Liver (tissue), 9 donors: ENCODE results near the gene HACE1. TPM values are rescaled to one million over a fixed set of nuclear protein-coding genes. Genes with fewer than 3 reads are reported as not detected.
"Not testable (repeated sequence)": the region's sequence is repeated elsewhere in the genome, so short reads cannot be mapped to it uniquely, and the experiment has no call there.

Experiments used
- DNase-seq: peaks from one replicate; pipeline ENCODE4 v3.0.0-alpha.2; 2017; ENCODE audit warnings: low spot score
- H3K27ac ChIP-seq, 2 donors: one replicate each; pipeline ENCODE4 v1.7.0; 2013; ENCODE audit warnings: inconsistent platforms in 2 of 2, low read length in 2 of 2, control low read depth in 1 of 2, low read depth in 1 of 2, mild to moderate bottlenecking in 1 of 2
- H3K27me3 ChIP-seq, 4 donors: one replicate each; pipeline versions ENCODE4 v1.6.1 to v1.7.0; 2013; ENCODE audit warnings: low read length in 3 of 4, inconsistent platforms in 1 of 4, mild to moderate bottlenecking in 1 of 4, moderate library complexity in 1 of 4; ENCODE audit not compliant: control insufficient read depth in 4 of 4, insufficient read depth in 4 of 4
- H3K36me3 ChIP-seq, 4 donors: one replicate each; pipeline versions ENCODE4 v1.6.1 to v1.7.0; 2013; ENCODE audit warnings: low read length in 3 of 4, mild to moderate bottlenecking in 3 of 4, low read depth in 1 of 4, moderate library complexity in 1 of 4; ENCODE audit not compliant: control insufficient read depth in 4 of 4, insufficient read depth in 3 of 4
- H3K4me1 ChIP-seq, 4 donors: one replicate each; pipeline versions ENCODE4 v1.6.1 to v1.7.0; 2013; ENCODE audit warnings: low read length in 3 of 4, mild to moderate bottlenecking in 3 of 4, moderate library complexity in 1 of 4; ENCODE audit not compliant: control insufficient read depth in 4 of 4, insufficient read depth in 4 of 4
- H3K4me3 ChIP-seq, 3 donors: one replicate each; pipeline versions ENCODE4 v1.6.1 to v1.7.0; 2013; ENCODE audit warnings: low read length in 3 of 3, control low read depth in 1 of 3, low read depth in 1 of 3, mild to moderate bottlenecking in 1 of 3
- H3K9ac ChIP-seq, 2 donors: one replicate each; pipeline ENCODE4 v1.7.0; 2013; ENCODE audit warnings: low read length in 2 of 2, mild to moderate bottlenecking in 2 of 2, moderate library complexity in 2 of 2, control low read depth in 1 of 2, low read depth in 1 of 2
- H3K9me3 ChIP-seq, 4 donors: one replicate each; pipeline versions ENCODE4 v1.6.1 to v1.7.0; 2013; ENCODE audit warnings: low read length in 3 of 4; ENCODE audit not compliant: control insufficient read depth in 4 of 4
- EGR1 ChIP-seq, 2 donors: IDR thresholded peaks; 2 replicates each; pipeline ENCODE4 v1.6.1; 2016 to 2018; ENCODE audit warnings: antibody characterized with exemption in 2 of 2, low read depth in 2 of 2
- FOXA2 ChIP-seq: IDR thresholded peaks from 2 replicates; pipeline ENCODE4 v1.6.1; 2016; ENCODE audit warnings: antibody characterized with exemption
- GABPA ChIP-seq, 2 donors: IDR thresholded peaks in 1 of 2; conservative IDR thresholded peaks in 1 of 2; 2 replicates each; pipeline ENCODE4 v1.6.1; 2016; ENCODE audit warnings: antibody characterized with exemption in 2 of 2, mild to moderate bottlenecking in 1 of 2, moderate library complexity in 1 of 2
- HNF4A ChIP-seq, 2 donors: conservative IDR thresholded peaks; 2 replicates each; pipeline ENCODE4 v1.6.1; 2016; ENCODE audit warnings: antibody characterized with exemption in 2 of 2, mild to moderate bottlenecking in 2 of 2
- HNF4G ChIP-seq: IDR thresholded peaks from 2 replicates; pipeline ENCODE4 v1.6.1; 2016; ENCODE audit warnings: antibody characterized with exemption
- JUND ChIP-seq, 2 donors: IDR thresholded peaks; 2 replicates each; pipeline ENCODE4 v1.6.1; 2016; ENCODE audit warnings: antibody characterized with exemption in 2 of 2
- NR2F2 ChIP-seq: IDR thresholded peaks from 2 replicates; pipeline ENCODE4 v1.6.1; 2016; ENCODE audit warnings: antibody characterized with exemption
- RAD21 ChIP-seq, 2 donors: IDR thresholded peaks; 2 replicates each; pipeline ENCODE4 v1.6.1; 2016; ENCODE audit warnings: antibody characterized with exemption in 2 of 2, mild to moderate bottlenecking in 2 of 2
- SP1 ChIP-seq: IDR thresholded peaks from 2 replicates; pipeline ENCODE4 v1.6.1; 2018; ENCODE audit warnings: antibody characterized with exemption, mild to moderate bottlenecking
- TAF1 ChIP-seq: conservative IDR thresholded peaks from 2 replicates; pipeline ENCODE4 v1.6.1; 2016; ENCODE audit warnings: antibody characterized with exemption, mild to moderate bottlenecking
- WGBS: extraction: QIAGEN DNeasy Blood & Tissue Kit; methylation state at CpG from one replicate; pipeline ENCODE4 v1.1.7; 2013; 5-methylcytosine and 5-hydroxymethylcytosine counted together
- polyA plus RNA-seq, 2 donors: library from polyadenylated mRNA; stranded (reverse) in 1 of 2; unstranded in 1 of 2; fragments of 200-250 nt in 1 of 2; fragments of >200 nt in 1 of 2; fragmentation: Nextera tagmentation in 1 of 2; extraction: Ambion mirVana in 1 of 2; gene quantifications; one replicate each; pipeline versions ENCODE4 v1.2.1 to v1.2.3, GENCODE V29; 2013 to 2015
- total RNA-seq, 2 donors: library from RNA; depleted of rRNA; stranded (reverse); fragments of >200 nt; gene quantifications; one replicate each; pipeline ENCODE4 v1.2.3, GENCODE V29; 2014
- TF ChIP-seq, protein P1 (sequence below): IDR thresholded peaks from 2 replicates; pipeline ENCODE4 v1.6.1; 2016; ENCODE audit warnings: antibody characterized with exemption
- TF ChIP-seq, protein P2 (sequence below): IDR thresholded peaks from 2 replicates; pipeline ENCODE4 v1.6.1; 2016; ENCODE audit warnings: antibody characterized with exemption
- TF ChIP-seq, protein P3 (sequence below): IDR thresholded peaks from 2 replicates; pipeline ENCODE4 v1.6.1; 2016; ENCODE audit warnings: antibody characterized with exemption
- TF ChIP-seq, protein P4 (sequence below): IDR thresholded peaks from 2 replicates; pipeline ENCODE4 v1.6.1; 2016; ENCODE audit warnings: antibody characterized with exemption, mild to moderate bottlenecking
- donor health status: healthy.
- donor health status: healthy.
- donor health status: healthy.
- donor health status: healthy.
- donor health status: healthy.

HACE1 gene
- total and polyA plus RNA-seq, 4 donors = 1.3 to 7.2 (median 2.5) TPM

DNA sequence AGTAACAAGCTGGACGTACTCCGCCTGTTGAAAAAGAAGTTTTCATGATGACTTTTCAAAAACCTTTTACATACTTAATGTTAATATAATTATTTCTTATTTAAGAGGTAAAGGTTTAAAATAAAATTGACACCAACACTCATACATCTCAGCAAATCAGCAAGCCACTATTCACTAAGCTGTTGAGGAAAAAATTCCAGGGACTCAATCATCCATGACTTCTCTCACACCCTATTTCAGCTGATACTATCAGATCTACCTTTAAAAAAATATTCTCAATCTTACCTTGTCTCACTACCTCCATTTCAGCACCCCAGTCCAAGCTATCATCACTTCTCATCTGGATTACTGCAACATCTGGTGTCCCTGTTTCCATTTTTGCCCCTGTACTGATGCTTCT is 109.3 kb downstream of the HACE1 start:
- Histone ChIP-seq H3K4me1 (no peaks in the 10 kb centered on the region), H3K27me3 (no peaks in the 10 kb centered on the region), H3K9ac (no peak overlapping the region), H3K36me3 (no peaks in the 10 kb centered on the region), H3K9me3 (peaks cover 0 to 3% (median 0%) of the 10 kb centered on the region in 4 donors), H3K4me3 (no peak overlapping the region), H3K27ac (no peak overlapping the region)
- WGBS = over 99% methylated on average over 2 of the region's 2 CpGs
- no peak for TF ChIP-seq TAF1
- no peak for TF ChIP-seq RAD21 (IDR thresholded peaks at IDR 0.05)
- TF ChIP-seq FOXA2 = no peak
- no peak for TF ChIP-seq GABPA (IDR thresholded peaks at IDR 0.05 in 1 of 2, conservative IDR thresholded peaks at IDR 0.05 in 1 of 2)
- no peak for DNase-seq

DNA sequence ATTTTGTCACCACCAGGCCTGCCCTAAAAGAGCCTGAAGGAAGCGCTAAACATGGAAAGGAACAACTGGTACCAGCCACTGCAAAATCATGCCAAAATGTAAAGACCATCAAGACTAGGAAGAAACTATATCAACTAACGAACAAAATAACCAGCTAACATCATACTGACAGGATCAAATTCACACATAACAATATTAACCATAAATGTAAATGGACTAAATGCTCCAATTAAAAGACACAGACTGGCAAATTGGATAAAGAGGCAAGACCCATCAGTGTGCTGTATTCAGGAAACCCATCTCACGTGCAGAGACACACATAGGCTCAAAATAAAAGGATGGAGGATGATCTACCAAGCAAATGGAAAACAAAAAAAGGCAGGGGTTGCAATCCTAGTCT is 120.6 kb downstream of the HACE1 start:
- H3K4me3 ChIP-seq, H3K4me1 ChIP-seq, H3K9ac ChIP-seq, DNase-seq, H3K27me3 ChIP-seq, H3K9me3 ChIP-seq, H3K27ac ChIP-seq, H3K36me3 ChIP-seq: not testable (repeated sequence)
- 89% methylated on average over 3 of the region's 3 CpGs for WGBS

DNA sequence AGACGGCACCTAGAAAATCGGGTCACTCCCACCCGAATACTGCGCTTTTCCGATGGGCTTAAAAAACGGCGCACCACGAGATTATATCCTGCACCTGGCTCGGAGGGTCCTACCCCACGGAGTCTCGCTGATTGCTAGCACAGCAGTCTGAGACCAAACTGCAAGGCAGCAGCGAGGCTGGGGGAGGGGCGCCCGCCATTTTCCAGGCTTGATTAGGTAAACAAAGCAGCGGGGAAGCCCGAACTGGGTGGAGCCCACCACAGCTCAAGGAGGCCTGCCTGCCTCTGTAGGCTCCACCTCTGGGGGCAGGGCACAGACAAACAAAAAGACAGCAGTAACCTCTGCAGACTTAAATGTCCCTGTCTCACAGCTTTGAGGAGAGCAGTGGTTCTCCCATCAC is 122.2 kb downstream of the HACE1 start:
- not testable (repeated sequence) for H3K9ac ChIP-seq, H3K27me3 ChIP-seq, H3K4me3 ChIP-seq, DNase-seq, H3K4me1 ChIP-seq, H3K36me3 ChIP-seq, H3K9me3 ChIP-seq, H3K27ac ChIP-seq
- 78% methylated on average over 16 of the region's 16 CpGs for WGBS

DNA sequence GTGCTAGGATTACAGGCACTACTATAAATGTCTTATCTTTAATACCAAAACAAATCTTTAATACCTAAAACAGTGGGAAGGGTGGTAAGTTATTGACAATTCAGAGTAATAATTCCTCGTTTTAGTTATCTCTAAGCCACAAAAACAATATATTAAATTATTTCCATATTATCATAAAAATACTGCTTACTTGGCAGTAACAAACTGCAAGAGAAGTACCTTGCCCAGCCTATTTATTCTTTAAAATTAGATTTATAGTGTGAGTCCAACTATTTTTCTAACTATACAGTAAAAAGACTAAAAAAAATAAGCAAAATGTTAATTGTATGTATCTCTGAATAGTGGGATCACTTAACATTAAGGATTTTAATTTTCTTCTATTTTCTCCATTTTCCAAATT is 123.2 kb downstream of the HACE1 start:
- WGBS = 90% methylated on average over 1 of the region's 1 CpG
- TF ChIP-seq, protein P1, sequence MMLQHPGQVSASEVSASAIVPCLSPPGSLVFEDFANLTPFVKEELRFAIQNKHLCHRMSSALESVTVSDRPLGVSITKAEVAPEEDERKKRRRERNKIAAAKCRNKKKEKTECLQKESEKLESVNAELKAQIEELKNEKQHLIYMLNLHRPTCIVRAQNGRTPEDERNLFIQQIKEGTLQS = no peak
- TF ChIP-seq NR2F2 (no peak), JUND (IDR thresholded peaks at IDR 0.05) (no peak), TAF1 (no peak), EGR1 (IDR thresholded peaks at IDR 0.05; ENCODE audit: low read depth in 2 of 2) (no peak), HNF4G (no peak), HNF4A (conservative IDR thresholded peaks at IDR 0.05) (no peak), GABPA (IDR thresholded peaks at IDR 0.05 in 1 of 2, conservative IDR thresholded peaks at IDR 0.05 in 1 of 2) (no peak), RAD21 (IDR thresholded peaks at IDR 0.05) (no peak), SP1 (no peak)
- TF ChIP-seq, protein P2, sequence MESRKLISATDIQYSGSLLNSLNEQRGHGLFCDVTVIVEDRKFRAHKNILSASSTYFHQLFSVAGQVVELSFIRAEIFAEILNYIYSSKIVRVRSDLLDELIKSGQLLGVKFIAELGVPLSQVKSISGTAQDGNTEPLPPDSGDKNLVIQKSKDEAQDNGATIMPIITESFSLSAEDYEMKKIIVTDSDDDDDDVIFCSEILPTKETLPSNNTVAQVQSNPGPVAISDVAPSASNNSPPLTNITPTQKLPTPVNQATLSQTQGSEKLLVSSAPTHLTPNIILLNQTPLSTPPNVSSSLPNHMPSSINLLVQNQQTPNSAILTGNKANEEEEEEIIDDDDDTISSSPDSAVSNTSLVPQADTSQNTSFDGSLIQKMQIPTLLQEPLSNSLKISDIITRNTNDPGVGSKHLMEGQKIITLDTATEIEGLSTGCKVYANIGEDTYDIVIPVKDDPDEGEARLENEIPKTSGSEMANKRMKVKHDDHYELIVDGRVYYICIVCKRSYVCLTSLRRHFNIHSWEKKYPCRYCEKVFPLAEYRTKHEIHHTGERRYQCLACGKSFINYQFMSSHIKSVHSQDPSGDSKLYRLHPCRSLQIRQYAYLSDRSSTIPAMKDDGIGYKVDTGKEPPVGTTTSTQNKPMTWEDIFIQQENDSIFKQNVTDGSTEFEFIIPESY = no peak
- TF ChIP-seq, protein P3, sequence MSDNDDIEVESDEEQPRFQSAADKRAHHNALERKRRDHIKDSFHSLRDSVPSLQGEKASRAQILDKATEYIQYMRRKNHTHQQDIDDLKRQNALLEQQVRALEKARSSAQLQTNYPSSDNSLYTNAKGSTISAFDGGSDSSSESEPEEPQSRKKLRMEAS = no peak
- TF ChIP-seq, protein P4, sequence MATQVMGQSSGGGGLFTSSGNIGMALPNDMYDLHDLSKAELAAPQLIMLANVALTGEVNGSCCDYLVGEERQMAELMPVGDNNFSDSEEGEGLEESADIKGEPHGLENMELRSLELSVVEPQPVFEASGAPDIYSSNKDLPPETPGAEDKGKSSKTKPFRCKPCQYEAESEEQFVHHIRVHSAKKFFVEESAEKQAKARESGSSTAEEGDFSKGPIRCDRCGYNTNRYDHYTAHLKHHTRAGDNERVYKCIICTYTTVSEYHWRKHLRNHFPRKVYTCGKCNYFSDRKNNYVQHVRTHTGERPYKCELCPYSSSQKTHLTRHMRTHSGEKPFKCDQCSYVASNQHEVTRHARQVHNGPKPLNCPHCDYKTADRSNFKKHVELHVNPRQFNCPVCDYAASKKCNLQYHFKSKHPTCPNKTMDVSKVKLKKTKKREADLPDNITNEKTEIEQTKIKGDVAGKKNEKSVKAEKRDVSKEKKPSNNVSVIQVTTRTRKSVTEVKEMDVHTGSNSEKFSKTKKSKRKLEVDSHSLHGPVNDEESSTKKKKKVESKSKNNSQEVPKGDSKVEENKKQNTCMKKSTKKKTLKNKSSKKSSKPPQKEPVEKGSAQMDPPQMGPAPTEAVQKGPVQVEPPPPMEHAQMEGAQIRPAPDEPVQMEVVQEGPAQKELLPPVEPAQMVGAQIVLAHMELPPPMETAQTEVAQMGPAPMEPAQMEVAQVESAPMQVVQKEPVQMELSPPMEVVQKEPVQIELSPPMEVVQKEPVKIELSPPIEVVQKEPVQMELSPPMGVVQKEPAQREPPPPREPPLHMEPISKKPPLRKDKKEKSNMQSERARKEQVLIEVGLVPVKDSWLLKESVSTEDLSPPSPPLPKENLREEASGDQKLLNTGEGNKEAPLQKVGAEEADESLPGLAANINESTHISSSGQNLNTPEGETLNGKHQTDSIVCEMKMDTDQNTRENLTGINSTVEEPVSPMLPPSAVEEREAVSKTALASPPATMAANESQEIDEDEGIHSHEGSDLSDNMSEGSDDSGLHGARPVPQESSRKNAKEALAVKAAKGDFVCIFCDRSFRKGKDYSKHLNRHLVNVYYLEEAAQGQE = no peak
- Histone ChIP-seq H3K27ac (no peak overlapping the region), H3K36me3 (peaks cover 0 to 3% (median 0%) of the 10 kb centered on the region in 4 donors), H3K4me3 (no peak overlapping the region), H3K9ac (no peak overlapping the region), H3K27me3 (no peaks in the 10 kb centered on the region), H3K4me1 (no peaks in the 10 kb centered on the region), H3K9me3 (no peaks in the 10 kb centered on the region)
- DNase-seq = no peak
